ENCODE data around the gene NIPBL.
"Not testable (repeated sequence)": the region's sequence is repeated elsewhere in the genome, so short reads cannot be mapped to it uniquely, and the experiment has no call there.

Gene NIPBL

GRCh38 chr5:36879274-36880033 is 2.9 kb downstream of the NIPBL start:
- DNase-seq (ENCODE audit: low read depth): no peak

GRCh38 chr5:36880761-36881160 is 4.2 kb downstream of the NIPBL start:
- no peak for DNase-seq (ENCODE audit: low read depth)

GRCh38 chr5:36881304-36881703 is 4.7 kb downstream of the NIPBL start:
- no peak for DNase-seq (ENCODE audit: low read depth)

- no peak for DNase-seq (ENCODE audit: low read depth)
These were observed 5.2 kb downstream of the NIPBL start for GRCh38 chr5:36881807-36882206.

- DNase-seq (ENCODE audit: low read depth): no peak
These were observed 5.7 kb downstream of the NIPBL start for GRCh38 chr5:36882250-36882649.

- DNase-seq (ENCODE audit: low read depth): no peak
These were observed 7.4 kb downstream of the NIPBL start for GRCh38 chr5:36883894-36884462.

- no peak for DNase-seq (ENCODE audit: low read depth)
These were observed 8.6 kb downstream of the NIPBL start for GRCh38 chr5:36885149-36885548.

GRCh38 chr5:36885566-36886485 is 9.3 kb downstream of the NIPBL start:
- no peak for DNase-seq (ENCODE audit: low read depth)

- DNase-seq (ENCODE audit: low read depth): no peak
These were observed 10.2 kb downstream of the NIPBL start for GRCh38 chr5:36886791-36887190.

- no peak for DNase-seq (ENCODE audit: low read depth)
These were observed 11.0 kb downstream of the NIPBL start for GRCh38 chr5:36887532-36887931.

- DNase-seq (ENCODE audit: low read depth): no peak
These were observed 11.7 kb downstream of the NIPBL start for GRCh38 chr5:36888303-36888702.

- DNase-seq (ENCODE audit: low read depth): no peak
These were observed 12.7 kb downstream of the NIPBL start for GRCh38 chr5:36889264-36889663.

- no peak for DNase-seq (ENCODE audit: low read depth)
These were observed 14.7 kb downstream of the NIPBL start for GRCh38 chr5:36891266-36891665.

- DNase-seq (ENCODE audit: low read depth): not testable (repeated sequence)
These were observed 15.7 kb downstream of the NIPBL start for GRCh38 chr5:36892085-36892830.

GRCh38 chr5:36894954-36895353 is 18.4 kb downstream of the NIPBL start:
- no peak for DNase-seq (ENCODE audit: low read depth)

- no peak for DNase-seq (ENCODE audit: low read depth)
These were observed 19.9 kb downstream of the NIPBL start for GRCh38 chr5:36896476-36896875.

GRCh38 chr5:36897616-36898015 is 21.0 kb downstream of the NIPBL start:
- no peak for DNase-seq (ENCODE audit: low read depth)

GRCh38 chr5:36899860-36900259 is 23.3 kb downstream of the NIPBL start:
- DNase-seq (ENCODE audit: low read depth): no peak

- DNase-seq (ENCODE audit: low read depth): no peak
These were observed 23.7 kb downstream of the NIPBL start for GRCh38 chr5:36900283-36900682.

- not testable (repeated sequence) for DNase-seq (ENCODE audit: low read depth)
These were observed 24.5 kb downstream of the NIPBL start for GRCh38 chr5:36901077-36901476.

GRCh38 chr5:36901856-36902255 is 25.3 kb downstream of the NIPBL start:
- DNase-seq (ENCODE audit: low read depth): no peak

GRCh38 chr5:36902353-36902752 is 25.8 kb downstream of the NIPBL start:
- no peak for DNase-seq (ENCODE audit: low read depth)
